Stimulated activated CD4-positive, alpha-beta T cell treated with anti-CD3 and anti-CD28 coated beads, Interleukin-1b, Interleukin-23, amount 100 ng/mL, for 24 hours (primary cell): ENCODE results near the gene EME2.

Source experiments
- DNase-seq, 4 experiments: peaks; one replicate each; pipeline ENCODE4 v3.0.0-alpha.2; 2020; ENCODE audit warnings: low read depth in 4 of 4, low spot score in 1 of 4

Gene EME2

DNA sequence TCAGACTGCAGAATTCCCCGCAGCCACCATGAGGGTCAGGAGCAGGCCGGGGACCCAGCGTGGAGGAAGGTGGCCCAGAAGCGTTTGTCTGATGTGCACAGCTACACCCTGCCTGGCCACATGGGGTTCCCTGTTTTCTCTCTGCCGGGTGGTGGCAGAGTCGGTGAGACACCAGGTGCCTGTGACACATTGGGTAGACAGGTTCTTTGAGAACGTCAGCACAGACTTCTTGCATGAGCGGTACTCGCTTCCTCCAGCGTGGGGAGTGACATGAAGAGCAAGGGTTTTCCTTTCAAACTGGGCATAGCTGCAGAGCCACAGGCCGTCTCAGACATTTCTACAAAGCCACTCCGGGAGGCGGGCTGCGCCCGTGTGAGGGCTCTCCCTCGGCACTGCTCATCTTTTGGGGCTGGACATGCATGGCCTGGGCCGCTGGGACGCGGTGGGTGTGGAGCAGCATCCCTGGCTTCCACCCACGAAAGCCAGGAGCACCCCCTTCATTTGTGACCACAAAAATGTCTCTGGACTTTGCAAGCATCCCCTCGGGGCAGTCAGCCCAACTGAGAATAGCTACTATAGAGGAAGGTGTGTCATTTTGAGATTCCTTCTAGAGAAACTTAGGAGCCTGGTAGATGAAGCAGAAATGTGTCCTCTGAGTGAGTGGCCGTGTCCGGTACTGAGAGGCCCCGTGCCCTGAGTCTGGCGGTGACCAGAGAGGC, 27.3 kb upstream of the EME2 start:
- no peak for DNase-seq

DNA sequence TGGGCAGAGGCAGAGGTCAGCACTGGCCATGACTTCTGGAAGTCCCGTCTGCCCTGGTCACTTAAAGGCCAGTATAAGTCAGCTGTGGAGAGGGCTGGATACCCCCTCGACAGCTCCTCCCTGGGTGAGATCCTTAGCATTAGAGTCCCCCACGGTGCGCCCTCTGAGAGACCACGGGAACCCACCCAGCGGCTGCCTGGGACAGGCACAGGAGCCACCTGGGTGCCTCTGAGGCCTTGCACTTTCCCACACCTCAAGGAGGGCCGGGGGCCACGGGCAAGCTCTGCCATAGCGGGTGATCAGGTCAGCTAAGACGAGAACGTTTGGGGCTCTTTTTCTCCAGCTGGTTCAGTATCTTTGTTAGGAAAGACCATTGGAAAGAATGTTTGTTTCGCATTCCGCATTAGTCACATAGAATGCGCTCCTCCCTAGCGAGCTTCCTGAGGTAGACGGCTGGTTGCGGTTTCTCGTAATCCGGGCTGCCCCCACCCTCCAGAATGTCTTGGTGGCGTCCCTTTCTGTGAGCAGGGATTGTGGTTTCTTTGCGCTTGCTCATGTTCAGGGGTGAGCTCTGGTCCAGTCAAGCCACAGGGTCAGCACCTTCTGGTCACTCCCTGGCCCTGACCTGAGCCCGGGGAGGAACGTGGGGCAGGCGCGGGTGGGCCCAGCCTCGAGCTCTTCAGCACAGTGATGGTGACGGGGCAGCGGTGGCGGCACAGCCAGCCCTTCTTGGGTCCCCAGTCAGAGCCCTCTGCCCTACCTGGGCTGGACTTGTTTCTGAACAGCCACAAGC, 26.5 kb upstream of the EME2 start:
- no peak for DNase-seq

DNA sequence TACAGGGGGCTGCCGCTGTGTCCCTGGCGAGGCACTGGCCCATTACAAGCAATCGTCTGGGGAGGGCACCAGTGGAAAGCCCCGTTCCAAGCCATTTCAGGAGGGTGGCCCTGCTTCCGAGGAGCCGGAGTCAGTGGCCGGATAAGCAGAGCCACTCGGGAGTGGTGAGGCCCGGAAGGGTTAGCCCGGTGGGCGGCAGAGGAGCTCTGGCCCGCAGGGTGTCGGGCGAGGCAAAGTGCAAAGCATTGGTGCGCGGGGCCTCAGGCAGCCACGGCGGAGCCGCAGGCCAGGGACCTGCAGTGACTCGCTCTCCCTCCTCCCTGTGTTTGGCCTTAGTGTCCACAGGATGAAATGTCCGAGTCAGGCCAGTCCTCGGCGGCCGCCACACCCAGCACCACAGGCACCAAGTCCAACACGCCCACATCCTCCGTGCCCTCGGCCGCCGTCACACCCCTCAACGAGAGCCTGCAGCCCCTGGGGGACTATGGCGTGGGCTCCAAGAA, 25.9 kb upstream of the EME2 start:
- DNase-seq: no peak

- no peak for DNase-seq
These were observed 24.7 kb upstream of the EME2 start for GRCh38 chr16:1747934-1748333.

GRCh38 chr16:1749152-1750117, 23.2 kb upstream of the EME2 start:
- no peak for DNase-seq

DNA sequence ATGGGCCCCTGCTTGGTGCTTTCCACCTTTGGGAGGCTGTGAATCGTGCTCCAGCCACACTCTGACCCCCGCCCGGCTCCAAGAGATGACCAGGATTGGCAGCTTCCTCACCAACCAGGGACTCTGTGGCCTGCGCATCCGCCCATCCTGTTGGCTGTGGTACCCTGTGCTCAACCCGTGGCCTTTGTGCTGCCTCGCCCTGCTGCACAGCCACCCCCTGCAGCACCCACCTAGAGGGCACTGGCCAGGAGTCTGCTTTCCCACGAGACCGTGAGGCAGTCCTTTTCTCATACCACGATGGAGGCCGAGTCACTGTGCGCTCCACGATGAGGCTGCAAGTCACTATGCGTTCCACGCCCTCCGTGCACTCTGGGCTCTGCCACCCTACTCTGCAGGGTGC, 20.7 kb upstream of the EME2 start:
- no peak for DNase-seq

- no peak for DNase-seq
These were observed 19.8 kb upstream of the EME2 start for GRCh38 chr16:1752853-1753252.

GRCh38 chr16:1754204-1754603, 18.4 kb upstream of the EME2 start:
- no peak for DNase-seq

DNA sequence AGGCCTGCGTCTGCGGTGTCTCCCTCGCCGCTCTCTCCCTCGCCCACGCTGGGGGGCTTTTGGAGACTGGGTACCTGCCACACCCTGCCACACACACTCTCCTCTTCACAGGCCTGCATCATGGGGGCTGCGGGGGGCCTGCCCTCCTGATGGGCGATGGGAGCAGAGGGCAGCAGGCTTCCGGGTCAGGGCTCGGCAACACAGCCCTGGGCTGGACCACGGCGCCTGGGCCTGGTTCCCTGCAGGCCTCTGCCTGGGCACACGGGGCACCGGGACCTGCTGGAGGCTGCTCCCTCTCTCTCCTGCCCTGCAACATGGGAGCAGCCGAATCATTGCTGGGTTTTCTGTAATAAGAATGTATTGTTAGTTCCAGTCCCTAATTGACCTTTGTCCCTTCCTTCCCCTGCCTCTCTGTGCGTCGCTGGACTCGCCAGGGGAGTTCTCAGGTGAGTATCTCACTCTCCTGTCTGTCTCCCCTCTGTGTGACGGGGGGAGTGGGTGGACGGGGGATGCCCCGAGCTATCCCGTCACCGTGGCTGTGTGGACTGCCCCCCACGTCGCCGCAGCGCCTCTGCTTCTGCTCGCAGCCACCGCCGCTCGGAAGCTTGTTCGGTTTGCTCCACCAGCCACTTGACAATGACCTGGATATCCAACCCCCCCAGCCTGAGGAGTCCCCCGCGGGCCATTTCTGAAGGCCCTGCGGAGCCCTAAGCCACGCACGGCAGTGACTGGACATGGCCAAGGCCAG, 14.7 kb upstream of the EME2 start:
- DNase-seq: no peak

DNA sequence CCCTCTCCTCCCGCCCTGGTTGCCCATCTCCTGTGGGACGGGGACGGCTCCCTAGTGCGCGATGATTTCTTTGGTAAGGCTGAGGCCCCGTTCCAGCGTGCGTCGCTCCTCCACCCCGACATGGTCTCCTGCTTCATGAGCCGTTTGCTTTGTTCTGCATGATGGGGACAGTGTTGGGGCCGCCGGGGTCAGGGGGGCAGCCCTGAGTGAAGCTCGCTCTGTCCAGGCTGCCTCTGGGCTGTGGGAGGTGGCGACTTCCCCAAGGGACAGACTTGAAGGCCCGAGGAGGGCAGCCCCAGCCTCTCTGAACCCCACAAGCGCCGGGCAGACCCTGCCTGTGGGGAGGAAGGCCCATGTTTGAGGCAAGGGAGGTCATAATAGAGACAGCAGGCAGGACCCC, 13.7 kb upstream of the EME2 start:
- DNase-seq: no peak

DNA sequence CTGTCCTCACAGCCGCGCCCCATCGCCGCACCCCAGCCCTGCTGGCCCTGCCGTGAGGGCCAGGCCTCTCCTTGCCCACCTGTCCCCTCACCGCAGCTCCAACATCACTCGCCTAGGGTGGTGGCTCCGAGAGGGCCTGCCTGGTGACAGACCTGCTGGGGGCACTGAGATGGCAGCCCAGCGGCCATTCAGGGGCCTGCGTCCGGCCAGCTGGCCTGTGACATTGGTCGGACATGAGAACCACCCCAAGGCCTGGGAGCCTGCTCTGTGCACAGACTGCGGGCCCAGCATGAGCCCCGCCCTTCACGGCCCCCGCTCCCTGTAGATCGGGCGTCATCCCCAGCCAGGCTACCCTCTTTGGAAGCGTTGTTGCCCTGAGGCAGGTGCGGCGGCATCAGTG, 13.1 kb upstream of the EME2 start:
- no peak for DNase-seq

- DNase-seq: no peak
These were observed 11.7 kb upstream of the EME2 start for GRCh38 chr16:1760911-1761310.

DNA sequence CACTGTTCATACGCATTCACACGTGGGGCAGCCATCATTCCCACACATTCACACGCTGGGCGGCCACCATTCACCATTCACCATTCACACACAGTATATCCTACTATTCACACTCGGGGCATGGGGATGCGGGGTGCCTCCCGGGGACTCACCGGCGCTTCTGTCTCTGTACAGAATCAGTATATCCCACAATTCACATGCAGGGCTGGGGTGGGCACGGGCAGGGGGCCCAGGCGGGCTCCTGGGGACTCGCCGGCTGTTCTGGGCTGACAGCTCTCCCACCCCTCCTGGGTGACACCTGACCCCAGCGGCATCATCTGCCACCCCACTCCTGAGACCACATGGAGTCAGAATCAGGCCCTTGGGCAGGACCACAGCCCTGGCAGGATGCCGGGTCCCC, 10.9 kb upstream of the EME2 start:
- no peak for DNase-seq

DNA sequence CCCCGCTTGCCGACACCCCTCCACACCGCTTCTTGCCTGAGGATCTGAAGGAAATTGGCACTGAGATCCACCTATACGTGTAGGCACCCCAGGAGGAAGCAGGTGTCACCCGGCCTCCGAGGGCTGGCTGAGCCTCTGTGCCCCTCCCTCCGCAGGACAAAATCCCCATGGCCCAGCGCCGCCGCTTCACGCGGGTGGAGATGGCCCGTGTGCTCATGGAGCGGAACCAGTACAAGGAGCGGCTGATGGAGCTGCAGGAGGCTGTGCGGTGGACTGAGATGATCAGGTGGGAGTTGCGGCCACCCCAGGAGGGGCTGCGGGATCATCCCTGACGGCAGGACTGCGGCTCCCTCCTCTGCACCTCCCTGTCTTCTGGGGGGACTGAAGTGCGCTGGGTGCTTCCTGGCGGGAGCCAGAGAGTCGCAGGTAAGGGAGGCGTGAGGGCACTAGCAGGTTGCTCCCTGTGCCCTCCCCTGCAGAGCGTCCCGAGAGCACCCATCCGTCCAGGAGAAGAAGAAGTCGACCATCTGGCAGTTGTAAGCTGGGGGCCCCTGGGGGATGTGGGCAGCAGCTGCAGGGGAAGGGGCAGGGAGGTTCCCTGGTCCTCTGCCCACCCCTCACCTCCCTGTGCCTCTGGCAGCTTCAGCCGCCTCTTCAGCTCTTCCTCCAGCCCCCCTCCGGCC, 10.3 kb upstream of the EME2 start:
- DNase-seq: no peak

DNA sequence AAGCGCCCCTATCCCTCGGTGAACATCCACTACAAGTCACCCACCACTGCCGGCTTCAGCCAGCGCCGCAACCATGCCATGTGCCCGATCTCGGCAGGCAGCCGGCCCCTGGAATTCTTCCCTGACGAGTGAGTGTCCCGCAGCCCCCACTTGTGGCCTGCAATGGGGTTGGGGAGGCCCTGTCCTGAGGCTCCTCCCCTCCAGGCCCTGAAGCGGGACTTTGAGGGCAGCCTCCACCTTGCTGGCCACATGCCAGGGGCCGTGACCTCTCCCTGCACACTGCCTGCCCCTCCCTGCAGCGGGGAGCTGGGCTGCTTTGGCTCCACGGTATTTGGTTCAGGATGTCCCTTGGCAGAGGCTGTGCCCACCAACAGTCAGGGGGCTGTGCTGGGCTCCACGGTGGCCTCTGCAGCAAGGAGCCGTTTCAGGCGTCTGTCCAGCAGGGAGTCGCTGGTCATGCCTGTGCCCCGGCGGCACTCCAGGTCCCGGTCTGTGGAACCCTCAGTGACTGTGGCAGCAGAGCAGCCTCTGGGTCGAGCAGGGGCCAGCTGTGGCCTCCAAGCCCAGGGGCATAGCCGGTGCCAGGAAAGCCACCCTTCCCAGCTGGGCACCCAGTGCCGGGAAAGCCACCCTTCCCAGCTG, 9.6 kb upstream of the EME2 start:
- DNase-seq: no peak

- DNase-seq: no peak
These were observed 8.8 kb upstream of the EME2 start for GRCh38 chr16:1763521-1764511.

GRCh38 chr16:1764971-1765370, 7.6 kb upstream of the EME2 start:
- DNase-seq: no peak

DNA sequence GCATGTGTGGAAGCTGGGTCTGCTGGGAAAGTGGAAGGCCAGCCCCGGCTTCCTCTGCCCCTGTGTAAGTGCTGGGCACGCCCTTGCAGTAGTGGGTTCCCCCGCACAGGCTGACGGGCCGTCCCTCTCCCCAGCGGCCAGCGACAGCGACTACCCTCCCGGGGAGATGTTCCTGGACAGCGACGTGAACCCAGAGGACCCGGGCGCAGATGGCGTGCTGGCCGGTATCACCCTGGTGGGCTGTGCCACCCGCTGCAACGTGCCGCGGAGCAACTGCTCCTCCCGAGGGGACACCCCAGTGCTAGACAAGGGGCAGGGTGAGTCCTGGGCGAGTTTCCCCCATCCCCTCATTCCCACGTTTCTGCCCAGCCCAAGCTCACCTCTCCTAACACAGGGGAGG, 6.8 kb upstream of the EME2 start:
- no peak for DNase-seq
